Measurements from ENCODE around the gene SBK2. TPM values are rescaled to one million over a fixed set of nuclear protein-coding genes. Genes with fewer than 3 reads are reported as not detected.
"Not testable (repeated sequence)": the region's sequence is repeated elsewhere in the genome, so short reads cannot be mapped to it uniquely, and the experiment has no call there.

The SBK2 gene
- total RNA-seq, 1 donor from 2014 or later: 4.2 TPM

DNA sequence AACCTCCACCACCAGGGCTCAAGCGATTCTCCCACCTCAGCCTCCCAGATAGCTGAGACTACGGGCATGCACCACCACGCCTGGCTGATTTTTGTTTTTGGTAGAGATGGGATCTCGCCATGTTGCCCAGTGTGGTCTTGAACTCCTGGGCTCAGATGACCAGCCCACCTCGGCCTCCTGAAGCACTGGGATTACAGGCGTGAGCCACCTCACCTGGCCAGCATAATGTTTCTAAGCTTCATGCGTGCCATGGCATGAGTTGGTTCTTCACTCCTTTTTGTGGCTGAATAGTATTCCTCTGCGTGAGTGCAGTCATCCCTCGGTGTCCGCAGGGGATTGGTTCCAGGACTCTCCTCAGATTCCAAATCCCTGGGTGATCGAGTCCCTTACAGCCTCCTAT lies 47.9 kb upstream of the SBK2 start:
- Mint-ChIP-seq H3K4me1 (ENCODE audit: low read depth, unreplicated experiment) (peaks cover 27% of the 10 kb centered on the region), H3K27ac (ENCODE audit: unreplicated experiment) (peak overlapping the region; percentile 82), H3K4me3 (ENCODE audit: unreplicated experiment) (no peak overlapping the region), H3K9me3 (ENCODE audit: unreplicated experiment) (no peaks in the 10 kb centered on the region), H3K36me3 (ENCODE audit: low read depth, unreplicated experiment) (no peaks in the 10 kb centered on the region), H3K27me3 (ENCODE audit: low read depth, unreplicated experiment) (no peaks in the 10 kb centered on the region)
- H3K27ac ChIP-seq (ENCODE audit: low read depth, low read length): no peak overlapping the region
- H3K4me3 ChIP-seq (ENCODE audit: insufficient read depth, low read depth, low read length): no peak overlapping the region
- H3K79me2 ChIP-seq (ENCODE audit: insufficient read depth, low read length): peaks cover 13% of the 10 kb centered on the region
- H2AFZ ChIP-seq (ENCODE audit: low read depth, low read length): no peak overlapping the region
- DNase-seq (ENCODE audit: low read depth) (no peak), FAIRE-seq (no peak)
- TF ChIP-seq EZH2 (IDR thresholded peaks at IDR 0.05; ENCODE audit: insufficient read depth, low read length): no peak
- TF ChIP-seq, protein P1, sequence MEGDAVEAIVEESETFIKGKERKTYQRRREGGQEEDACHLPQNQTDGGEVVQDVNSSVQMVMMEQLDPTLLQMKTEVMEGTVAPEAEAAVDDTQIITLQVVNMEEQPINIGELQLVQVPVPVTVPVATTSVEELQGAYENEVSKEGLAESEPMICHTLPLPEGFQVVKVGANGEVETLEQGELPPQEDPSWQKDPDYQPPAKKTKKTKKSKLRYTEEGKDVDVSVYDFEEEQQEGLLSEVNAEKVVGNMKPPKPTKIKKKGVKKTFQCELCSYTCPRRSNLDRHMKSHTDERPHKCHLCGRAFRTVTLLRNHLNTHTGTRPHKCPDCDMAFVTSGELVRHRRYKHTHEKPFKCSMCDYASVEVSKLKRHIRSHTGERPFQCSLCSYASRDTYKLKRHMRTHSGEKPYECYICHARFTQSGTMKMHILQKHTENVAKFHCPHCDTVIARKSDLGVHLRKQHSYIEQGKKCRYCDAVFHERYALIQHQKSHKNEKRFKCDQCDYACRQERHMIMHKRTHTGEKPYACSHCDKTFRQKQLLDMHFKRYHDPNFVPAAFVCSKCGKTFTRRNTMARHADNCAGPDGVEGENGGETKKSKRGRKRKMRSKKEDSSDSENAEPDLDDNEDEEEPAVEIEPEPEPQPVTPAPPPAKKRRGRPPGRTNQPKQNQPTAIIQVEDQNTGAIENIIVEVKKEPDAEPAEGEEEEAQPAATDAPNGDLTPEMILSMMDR (IDR thresholded peaks at IDR 0.05; ENCODE audit: insufficient read depth, low read depth, low read length): no peak
- H3K9me3 ChIP-seq (ENCODE audit: insufficient read depth, low read depth, low read length): no peaks in the 10 kb centered on the region
- H3K36me3 ChIP-seq (ENCODE audit: insufficient read depth, low read length): no peaks in the 10 kb centered on the region
- no peaks in the 10 kb centered on the region for H3K27me3 ChIP-seq (ENCODE audit: insufficient read depth, low read length)
- peaks cover 1% of the 10 kb centered on the region for H4K20me1 ChIP-seq (ENCODE audit: insufficient read depth, low read length)
- no peak overlapping the region for H3K9ac ChIP-seq (ENCODE audit: low read length)
- H3K4me1 ChIP-seq (ENCODE audit: insufficient read depth, low read length): peaks cover 21% of the 10 kb centered on the region
- H3K4me2 ChIP-seq (ENCODE audit: low read length): peak overlapping the region; percentile 88

DNA sequence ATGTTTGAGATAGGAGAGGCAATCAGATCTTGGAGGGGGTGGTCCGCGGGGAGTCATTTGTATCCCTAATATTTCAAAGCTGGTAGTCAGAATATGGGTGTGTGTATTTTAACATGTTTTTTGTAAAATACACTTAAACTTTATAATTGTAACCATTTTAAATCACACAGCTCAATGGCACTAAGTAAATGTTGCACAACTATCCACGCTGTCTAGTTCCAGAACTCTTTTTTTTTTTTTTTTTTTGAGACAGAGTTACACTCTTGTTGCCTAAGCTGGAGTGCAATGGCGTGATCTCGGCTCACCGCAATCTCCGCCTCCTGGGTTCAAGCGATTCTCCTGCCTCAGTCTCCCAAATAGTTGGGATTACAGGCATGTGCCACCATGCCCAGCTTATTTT lies 47.0 kb upstream of the SBK2 start:
- not testable (repeated sequence) for H3K4me3 ChIP-seq (ENCODE audit: insufficient read depth, low read depth, low read length); FAIRE-seq; H3K9me3 ChIP-seq (ENCODE audit: insufficient read depth, low read depth, low read length); H3K27ac ChIP-seq (ENCODE audit: low read depth, low read length); DNase-seq (ENCODE audit: low read depth); H3K36me3 ChIP-seq (ENCODE audit: insufficient read depth, low read length); H3K27ac Mint-ChIP-seq (ENCODE audit: unreplicated experiment); H3K36me3 Mint-ChIP-seq (ENCODE audit: low read depth, unreplicated experiment); H3K27me3 Mint-ChIP-seq (ENCODE audit: low read depth, unreplicated experiment); H4K20me1 ChIP-seq (ENCODE audit: insufficient read depth, low read length); H3K9me3 Mint-ChIP-seq (ENCODE audit: unreplicated experiment); H3K27me3 ChIP-seq (ENCODE audit: insufficient read depth, low read length); H3K4me3 Mint-ChIP-seq (ENCODE audit: unreplicated experiment); H3K4me2 ChIP-seq (ENCODE audit: low read length); H3K9ac ChIP-seq (ENCODE audit: low read length); H2AFZ ChIP-seq (ENCODE audit: low read depth, low read length)
- H3K79me2 ChIP-seq (ENCODE audit: insufficient read depth, low read length): peaks cover 22% of the 10 kb centered on the region
- peaks cover 31% of the 10 kb centered on the region for H3K4me1 Mint-ChIP-seq (ENCODE audit: low read depth, unreplicated experiment)
- H3K4me1 ChIP-seq (ENCODE audit: insufficient read depth, low read length): peaks cover 21% of the 10 kb centered on the region

DNA sequence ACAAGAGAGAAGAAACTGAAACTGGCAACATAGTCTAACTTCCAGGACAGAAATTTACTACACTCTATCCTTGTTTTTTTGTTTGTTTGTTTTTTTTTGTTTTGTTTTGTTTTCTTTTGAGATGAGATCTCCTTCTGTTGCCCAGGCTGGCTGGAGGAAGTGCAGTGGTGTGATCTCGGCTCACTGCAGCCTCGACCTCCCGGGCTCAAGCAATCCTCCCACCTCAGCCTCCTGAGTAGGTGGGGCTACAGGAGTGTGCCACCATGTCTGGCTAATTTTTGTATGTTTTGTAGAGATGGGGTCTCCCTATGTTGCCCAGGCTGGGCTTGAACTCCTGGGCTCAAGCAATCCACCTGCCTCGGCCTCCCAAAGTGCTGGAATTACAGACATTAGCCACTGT lies 45.4 kb upstream of the SBK2 start:
- not testable (repeated sequence) for H3K9me3 Mint-ChIP-seq (ENCODE audit: unreplicated experiment); H3K4me2 ChIP-seq (ENCODE audit: low read length); H3K27me3 ChIP-seq (ENCODE audit: insufficient read depth, low read length); DNase-seq (ENCODE audit: low read depth); H3K9ac ChIP-seq (ENCODE audit: low read length); H3K36me3 Mint-ChIP-seq (ENCODE audit: low read depth, unreplicated experiment); H3K27me3 Mint-ChIP-seq (ENCODE audit: low read depth, unreplicated experiment); FAIRE-seq; H3K4me3 ChIP-seq (ENCODE audit: insufficient read depth, low read depth, low read length); H3K9me3 ChIP-seq (ENCODE audit: insufficient read depth, low read depth, low read length); H4K20me1 ChIP-seq (ENCODE audit: insufficient read depth, low read length); H3K27ac ChIP-seq (ENCODE audit: low read depth, low read length); H3K36me3 ChIP-seq (ENCODE audit: insufficient read depth, low read length); H2AFZ ChIP-seq (ENCODE audit: low read depth, low read length)
- Histone ChIP-seq H3K4me1 (ENCODE audit: insufficient read depth, low read length) (peaks cover 21% of the 10 kb centered on the region), H3K79me2 (ENCODE audit: insufficient read depth, low read length) (peaks cover 27% of the 10 kb centered on the region)
- Mint-ChIP-seq H3K4me3 (ENCODE audit: unreplicated experiment) (peak overlapping the region; percentile 96), H3K27ac (ENCODE audit: unreplicated experiment) (peak overlapping the region; percentile 48), H3K4me1 (ENCODE audit: low read depth, unreplicated experiment) (peaks cover 31% of the 10 kb centered on the region)

DNA sequence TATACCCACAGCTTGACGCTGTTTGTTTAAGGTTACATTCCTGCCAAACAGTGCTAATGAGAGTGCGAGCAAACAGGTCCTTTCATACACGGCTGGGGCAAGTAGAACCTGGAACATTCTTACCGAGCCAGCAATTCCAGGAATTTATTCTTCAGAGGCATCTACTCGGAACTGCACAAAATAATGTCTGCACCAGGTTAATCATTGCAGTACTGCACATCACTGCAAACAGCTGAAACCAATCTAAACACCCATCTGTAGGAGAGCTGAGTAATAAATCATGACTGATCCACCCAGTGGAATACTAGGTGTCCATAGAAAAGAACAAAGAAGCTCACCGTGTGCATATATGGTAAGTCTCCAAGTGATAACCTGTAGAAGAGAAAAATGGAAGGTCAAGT lies 44.9 kb upstream of the SBK2 start:
- peak overlapping the region; percentile 96 for H3K4me3 Mint-ChIP-seq (ENCODE audit: unreplicated experiment)
- Histone ChIP-seq H3K9ac (ENCODE audit: low read length) (no peak overlapping the region), H3K27me3 (ENCODE audit: insufficient read depth, low read length) (no peaks in the 10 kb centered on the region), H3K27ac (ENCODE audit: low read depth, low read length) (no peak overlapping the region), H3K36me3 (ENCODE audit: insufficient read depth, low read length) (peaks cover 3% of the 10 kb centered on the region), H3K79me2 (ENCODE audit: insufficient read depth, low read length) (peaks cover 27% of the 10 kb centered on the region), H3K4me3 (ENCODE audit: insufficient read depth, low read depth, low read length) (no peak overlapping the region), H3K9me3 (ENCODE audit: insufficient read depth, low read depth, low read length) (no peaks in the 10 kb centered on the region), H3K4me2 (ENCODE audit: low read length) (peak overlapping the region; percentile 99), H3K4me1 (ENCODE audit: insufficient read depth, low read length) (peaks cover 17% of the 10 kb centered on the region), H2AFZ (ENCODE audit: low read depth, low read length) (no peak overlapping the region), H4K20me1 (ENCODE audit: insufficient read depth, low read length) (peaks cover 10% of the 10 kb centered on the region)
- peaks cover 31% of the 10 kb centered on the region for H3K4me1 Mint-ChIP-seq (ENCODE audit: low read depth, unreplicated experiment)
- H3K27me3 Mint-ChIP-seq (ENCODE audit: low read depth, unreplicated experiment): no peaks in the 10 kb centered on the region
- H3K27ac Mint-ChIP-seq (ENCODE audit: unreplicated experiment): peak overlapping the region; percentile 59
- H3K36me3 Mint-ChIP-seq (ENCODE audit: low read depth, unreplicated experiment): peaks cover 11% of the 10 kb centered on the region
- FAIRE-seq (no peak), DNase-seq (ENCODE audit: low read depth) (no peak)
- no peak for TF ChIP-seq EZH2 (IDR thresholded peaks at IDR 0.05; ENCODE audit: insufficient read depth, low read length)
- TF ChIP-seq, protein P1 (IDR thresholded peaks at IDR 0.05; ENCODE audit: insufficient read depth, low read depth, low read length): no peak
- no peaks in the 10 kb centered on the region for H3K9me3 Mint-ChIP-seq (ENCODE audit: unreplicated experiment)
